Upper lobe of left lung (tissue), 6 donors: Measurements from ENCODE around the gene BHMT2. TPM values are rescaled to one million over a fixed set of nuclear protein-coding genes. Genes with fewer than 3 reads are reported as not detected.

Source experiments
- ATAC-seq, 2 donors: fragments of 200-7000 bp; cut with Tn5 transposase; one replicate each; pipeline ENCODE4 v1.9.1; 2022; ENCODE audit warnings: mild to moderate bottlenecking in 2 of 2, moderate library complexity in 2 of 2; ENCODE audit not compliant: low FRiP score in 2 of 2
- DNase-seq, 2 donors: peaks; one replicate each; pipeline ENCODE4 v3.0.0-alpha.2; 2019 to 2020
- H3K27ac ChIP-seq, 4 donors: fragments of 200-600 bp; sonication (generic); one replicate each; pipeline ENCODE4 v1.5.1; 2016 to 2019
- H3K27me3 ChIP-seq, 4 donors: fragments of 200-600 bp; sonication (generic); one replicate each; pipeline ENCODE4 v1.5.1; 2017 to 2019
- H3K36me3 ChIP-seq, 4 donors: fragments of 200-600 bp; sonication (generic); one replicate each; pipeline ENCODE4 v1.5.1; 2016 to 2019
- H3K4me1 ChIP-seq, 4 donors: fragments of 200-600 bp; sonication (generic); one replicate each; pipeline ENCODE4 v1.5.1; 2018 to 2019
- H3K4me3 ChIP-seq, 4 donors: fragments of 200-600 bp; sonication (generic); one replicate each; pipeline ENCODE4 v1.5.1; 2017 to 2019; ENCODE audit warnings: mild to moderate bottlenecking in 2 of 4, moderate library complexity in 1 of 4
- H3K9me3 ChIP-seq, 4 donors: fragments of 200-600 bp; sonication (generic); one replicate each; pipeline ENCODE4 v1.5.1; 2018 to 2019
- EP300 ChIP-seq, 4 donors: sonication (generic); formaldehyde crosslinking; IDR thresholded peaks; one replicate each; pipeline ENCODE4 v1.5.1; 2017; ENCODE audit warnings: antibody characterized with exemption in 4 of 4, control low read depth in 2 of 4
- POLR2A ChIP-seq, 4 donors: fragments of 450-650 bp; IDR thresholded peaks; one replicate each; pipeline ENCODE4 v1.5.1; 2016 to 2017; ENCODE audit warnings: antibody characterized with exemption in 4 of 4, mild to moderate bottlenecking in 2 of 4
- POLR2AphosphoS5 ChIP-seq, 2 donors: sonication (generic); formaldehyde crosslinking; IDR thresholded peaks; one replicate each; pipeline ENCODE4 v1.5.1; 2017; ENCODE audit warnings: antibody characterized with exemption in 2 of 2
- WGBS, 2 donors: methylation state at CpG; one replicate each; pipeline ENCODE4 v1.1.5; 2017 to 2018; 5-methylcytosine and 5-hydroxymethylcytosine counted together
- total RNA-seq, 6 donors: library from RNA; depleted of rRNA in 4 of 6; stranded (reverse); fragments of >200 nt in 4 of 6; gene quantifications; one replicate each; pipeline versions ENCODE4 v1.1.0 to v1.2.1, GENCODE V29; 2016 to 2021
- TF ChIP-seq, protein P1 (sequence below), 6 experiments: fragments of 450-650 bp in 4 of 6; fragments of 200-600 bp in 2 of 6; sonication (generic) in 2 of 6; IDR thresholded peaks; one replicate each; pipeline ENCODE4 v1.5.1; 2016 to 2019; ENCODE audit warnings: antibody characterized with exemption in 6 of 6
- donor health status: DM: no; HTN: no; CAD: no; lungs with moderate emphysema.
- donor health status: DM: no; HTN: yes; CAD: no; lungs with severe emphysema.

BHMT2 gene
- total RNA-seq, 6 donors from 2014 or later = 0.46 to 3.9 (median 1.4) TPM

- Histone ChIP-seq H3K27me3 (no peaks in the 10 kb centered on the region), H3K27ac (no peak overlapping the region), H3K4me3 (no peak overlapping the region), H3K9me3 (peaks cover 0 to 4% (median 0%) of the 10 kb centered on the region in 4 donors), H3K36me3 (no peaks in the 10 kb centered on the region), H3K4me1 (no peaks in the 10 kb centered on the region)
- ATAC-seq (no peak), DNase-seq (no peak)
- TF ChIP-seq POLR2AphosphoS5 (IDR thresholded peaks at IDR 0.05) (no peak), POLR2A (IDR thresholded peaks at IDR 0.05) (no peak)
- TF ChIP-seq, protein P1, sequence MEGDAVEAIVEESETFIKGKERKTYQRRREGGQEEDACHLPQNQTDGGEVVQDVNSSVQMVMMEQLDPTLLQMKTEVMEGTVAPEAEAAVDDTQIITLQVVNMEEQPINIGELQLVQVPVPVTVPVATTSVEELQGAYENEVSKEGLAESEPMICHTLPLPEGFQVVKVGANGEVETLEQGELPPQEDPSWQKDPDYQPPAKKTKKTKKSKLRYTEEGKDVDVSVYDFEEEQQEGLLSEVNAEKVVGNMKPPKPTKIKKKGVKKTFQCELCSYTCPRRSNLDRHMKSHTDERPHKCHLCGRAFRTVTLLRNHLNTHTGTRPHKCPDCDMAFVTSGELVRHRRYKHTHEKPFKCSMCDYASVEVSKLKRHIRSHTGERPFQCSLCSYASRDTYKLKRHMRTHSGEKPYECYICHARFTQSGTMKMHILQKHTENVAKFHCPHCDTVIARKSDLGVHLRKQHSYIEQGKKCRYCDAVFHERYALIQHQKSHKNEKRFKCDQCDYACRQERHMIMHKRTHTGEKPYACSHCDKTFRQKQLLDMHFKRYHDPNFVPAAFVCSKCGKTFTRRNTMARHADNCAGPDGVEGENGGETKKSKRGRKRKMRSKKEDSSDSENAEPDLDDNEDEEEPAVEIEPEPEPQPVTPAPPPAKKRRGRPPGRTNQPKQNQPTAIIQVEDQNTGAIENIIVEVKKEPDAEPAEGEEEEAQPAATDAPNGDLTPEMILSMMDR (IDR thresholded peaks at IDR 0.05) = no peak
- WGBS, 2 donors = 86 to 91% methylated on average over 3 of the region's 3 CpGs
Observed at GRCh38 chr5:79047199-79047598, 22.4 kb upstream of the BHMT2 start.

- H3K4me3 ChIP-seq = no peak overlapping the region
- H3K27ac ChIP-seq = no peak overlapping the region
- H3K9me3 ChIP-seq = peaks cover 0 to 7% (median 0%) of the 10 kb centered on the region in 4 donors
- H3K27me3 ChIP-seq = no peaks in the 10 kb centered on the region
- ATAC-seq (no peak), DNase-seq (no peak)
- H3K36me3 ChIP-seq = no peaks in the 10 kb centered on the region
- TF ChIP-seq EP300 (IDR thresholded peaks at IDR 0.05) = no peak
- TF ChIP-seq POLR2AphosphoS5 (IDR thresholded peaks at IDR 0.05) = no peak
- TF ChIP-seq, protein P1 (IDR thresholded peaks at IDR 0.05) = no peak
- TF ChIP-seq POLR2A (IDR thresholded peaks at IDR 0.05) = no peak
- no peaks in the 10 kb centered on the region for H3K4me1 ChIP-seq
Observed at GRCh38 chr5:79048437-79048836, 21.1 kb upstream of the BHMT2 start.

DNA sequence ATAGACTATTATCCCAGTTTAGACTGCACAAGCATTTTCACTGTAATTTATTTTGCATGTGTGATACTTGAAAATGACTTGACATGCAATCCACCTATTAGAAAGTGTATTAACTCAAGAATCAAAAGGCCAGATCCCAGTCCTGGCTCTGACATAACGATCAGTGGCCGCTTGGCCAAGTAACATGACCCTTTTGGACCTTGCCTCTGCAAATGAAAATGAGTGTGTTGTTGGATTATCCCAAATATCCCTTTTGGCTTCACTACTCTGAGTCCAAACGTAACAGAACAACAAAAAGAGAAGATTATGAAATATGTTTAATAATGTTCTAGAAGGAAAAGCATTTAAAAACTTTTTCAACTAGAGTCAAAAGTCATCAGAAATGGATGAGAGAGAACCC lies 19.1 kb upstream of the BHMT2 start:
- no peak for DNase-seq
- TF ChIP-seq POLR2A (IDR thresholded peaks at IDR 0.05) (no peak), EP300 (IDR thresholded peaks at IDR 0.05) (no peak), POLR2AphosphoS5 (IDR thresholded peaks at IDR 0.05) (no peak)
- TF ChIP-seq, protein P1 (IDR thresholded peaks at IDR 0.05) = no peak
- WGBS, 2 donors = 82 to 90% methylated on average over 3 of the region's 3 CpGs
- H3K36me3 ChIP-seq = no peaks in the 10 kb centered on the region
- H3K4me3 ChIP-seq = no peak overlapping the region
- H3K27ac ChIP-seq = no peak overlapping the region
- H3K9me3 ChIP-seq = peaks cover 0 to 7% (median 0%) of the 10 kb centered on the region in 4 donors
- ATAC-seq = no peak
- no peaks in the 10 kb centered on the region for H3K4me1 ChIP-seq
- no peaks in the 10 kb centered on the region for H3K27me3 ChIP-seq

DNA sequence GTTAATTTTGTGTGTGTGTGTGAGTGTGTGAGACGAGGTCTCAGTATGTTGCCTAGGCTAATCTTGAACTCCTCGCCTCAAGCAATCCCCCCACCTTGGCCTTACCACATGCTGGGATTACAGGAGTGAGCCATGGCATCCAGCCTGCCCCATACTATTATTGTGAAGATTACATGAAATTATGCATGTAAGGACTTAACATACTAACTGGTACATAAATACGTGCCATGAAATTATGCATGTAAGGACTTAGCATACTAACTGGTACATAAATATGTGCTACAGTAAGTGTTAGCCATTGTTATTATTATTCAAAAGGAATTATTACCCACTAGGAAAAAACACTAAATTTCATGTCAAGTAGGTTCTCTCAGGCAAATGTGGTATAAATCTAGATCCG lies 16.2 kb upstream of the BHMT2 start:
- TF ChIP-seq POLR2A (IDR thresholded peaks at IDR 0.05) = no peak
- no peak for TF ChIP-seq EP300 (IDR thresholded peaks at IDR 0.05)
- TF ChIP-seq, protein P1 (IDR thresholded peaks at IDR 0.05) = no peak
- TF ChIP-seq POLR2AphosphoS5 (IDR thresholded peaks at IDR 0.05) = no peak
- WGBS, 2 donors = 93% methylated on average over 4 of the region's 4 CpGs
- H3K27ac ChIP-seq = no peak overlapping the region
- no peaks in the 10 kb centered on the region for H3K36me3 ChIP-seq
- ATAC-seq (no peak), DNase-seq (no peak)
- H3K27me3 ChIP-seq = no peaks in the 10 kb centered on the region
- no peaks in the 10 kb centered on the region for H3K4me1 ChIP-seq
- H3K9me3 ChIP-seq = peaks cover 0 to 7% (median 0%) of the 10 kb centered on the region in 4 donors
- H3K4me3 ChIP-seq = no peak overlapping the region

DNA sequence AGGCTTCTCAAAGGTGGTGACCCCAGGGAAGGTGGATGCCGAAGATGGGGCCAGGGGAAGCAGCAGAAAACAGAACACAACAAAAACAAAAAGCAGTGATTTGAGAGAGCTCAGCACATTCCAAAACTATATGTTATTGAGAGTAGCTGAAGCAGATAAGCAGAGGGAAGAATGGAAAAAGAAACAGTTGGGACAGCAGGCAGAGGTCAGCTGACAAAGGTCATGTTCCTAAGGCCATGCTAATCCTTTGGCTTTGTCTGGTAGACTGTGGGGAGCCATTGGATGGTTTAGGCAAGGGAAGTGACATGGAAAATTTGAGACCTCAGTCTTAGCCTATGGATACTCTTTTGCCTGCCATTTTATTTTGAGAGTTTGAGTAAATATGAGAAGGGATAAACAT lies 14.6 kb upstream of the BHMT2 start:
- DNase-seq = no peak
- ATAC-seq = no peak
- Histone ChIP-seq H3K9me3 (peaks cover 0 to 7% (median 0%) of the 10 kb centered on the region in 4 donors), H3K27me3 (no peaks in the 10 kb centered on the region), H3K4me3 (no peak overlapping the region), H3K4me1 (no peaks in the 10 kb centered on the region), H3K27ac (no peak overlapping the region), H3K36me3 (no peaks in the 10 kb centered on the region)
- TF ChIP-seq, protein P1 (IDR thresholded peaks at IDR 0.05) = no peak
- no peak for TF ChIP-seq EP300 (IDR thresholded peaks at IDR 0.05)
- no peak for TF ChIP-seq POLR2A (IDR thresholded peaks at IDR 0.05)
- no peak for TF ChIP-seq POLR2AphosphoS5 (IDR thresholded peaks at IDR 0.05)
- WGBS, 2 donors = 82 to 89% methylated on average over 1 of the region's 1 CpG
